Activated B cell treated with CpG ODN at 0.5 μM for 24 hours (primary cell): ENCODE results near the gene WIPF2. TPM values are rescaled to one million over a fixed set of nuclear protein-coding genes. Genes with fewer than 3 reads are reported as not detected.

Experiments used
- ATAC-seq: fragments of 200-7000 bp; cut with Tn5 transposase; one replicate; pipeline ENCODE4 v1.10.0; 2021; ENCODE audit warnings: low read depth, mild to moderate bottlenecking, moderate library complexity
- CTCF ChIA-PET: fragments of 350-600 bp; sonication (Branson Sonifier 250); formaldehyde crosslinking; loops from one replicate; lab custom pipeline; 2021; ENCODE audit warnings: antibody characterized with exemption; lab: Charles Lee
- POLR2A ChIA-PET: fragments of 350-600 bp; sonication (Branson Sonifier 250); formaldehyde crosslinking; loops from one replicate; lab custom pipeline; 2021; ENCODE audit warnings: antibody characterized with exemption; lab: Charles Lee
- DNase-seq: peaks from one replicate; pipeline ENCODE4 v3.0.0; 2022
- H3K27ac Mint-ChIP-seq: one replicate; pipeline ENCODE4 v1.8.0; 2020; ENCODE audit warnings: mixed read lengths
- H3K27me3 Mint-ChIP-seq: one replicate; pipeline ENCODE4 v1.8.0; 2021; ENCODE audit warnings: mixed read lengths
- H3K36me3 Mint-ChIP-seq: one replicate; pipeline ENCODE4 v1.8.0; 2021; ENCODE audit warnings: low read depth, mixed read lengths
- H3K4me1 Mint-ChIP-seq: one replicate; pipeline ENCODE4 v1.8.0; 2021; ENCODE audit warnings: mixed read lengths
- H3K4me3 Mint-ChIP-seq: one replicate; pipeline ENCODE4 v1.8.0; 2020; ENCODE audit warnings: mild to moderate bottlenecking, mixed read lengths
- H3K9me3 Mint-ChIP-seq: one replicate; pipeline ENCODE4 v1.8.0; 2020; ENCODE audit warnings: mixed read lengths
- intact Hi-C: fragments of 100-400 bp; cut with micrococcal nuclease; formaldehyde crosslinking; loops from one replicate; pipeline ENCODE4 v1.15.1; 2024
- total RNA-seq: library from RNA; stranded (reverse); gene quantifications from 2 replicates; pipeline ENCODE4 v1.2.3, GENCODE V29; 2022
- TF ChIP-seq, protein P1 (sequence below): fragments of 200-600 bp; IDR thresholded peaks from one replicate; pipeline ENCODE4 v1.8.0; 2022; ENCODE audit warnings: antibody characterized with exemption, mild to moderate bottlenecking

The WIPF2 gene
- total RNA-seq, 1 donor from 2014 or later, result 32.9 TPM

- ATAC-seq (no peak), DNase-seq (no peak)
- TF ChIP-seq, protein P1, sequence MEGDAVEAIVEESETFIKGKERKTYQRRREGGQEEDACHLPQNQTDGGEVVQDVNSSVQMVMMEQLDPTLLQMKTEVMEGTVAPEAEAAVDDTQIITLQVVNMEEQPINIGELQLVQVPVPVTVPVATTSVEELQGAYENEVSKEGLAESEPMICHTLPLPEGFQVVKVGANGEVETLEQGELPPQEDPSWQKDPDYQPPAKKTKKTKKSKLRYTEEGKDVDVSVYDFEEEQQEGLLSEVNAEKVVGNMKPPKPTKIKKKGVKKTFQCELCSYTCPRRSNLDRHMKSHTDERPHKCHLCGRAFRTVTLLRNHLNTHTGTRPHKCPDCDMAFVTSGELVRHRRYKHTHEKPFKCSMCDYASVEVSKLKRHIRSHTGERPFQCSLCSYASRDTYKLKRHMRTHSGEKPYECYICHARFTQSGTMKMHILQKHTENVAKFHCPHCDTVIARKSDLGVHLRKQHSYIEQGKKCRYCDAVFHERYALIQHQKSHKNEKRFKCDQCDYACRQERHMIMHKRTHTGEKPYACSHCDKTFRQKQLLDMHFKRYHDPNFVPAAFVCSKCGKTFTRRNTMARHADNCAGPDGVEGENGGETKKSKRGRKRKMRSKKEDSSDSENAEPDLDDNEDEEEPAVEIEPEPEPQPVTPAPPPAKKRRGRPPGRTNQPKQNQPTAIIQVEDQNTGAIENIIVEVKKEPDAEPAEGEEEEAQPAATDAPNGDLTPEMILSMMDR, result no peak
- intact Hi-C loops, result no loop called here
- CTCF ChIA-PET, result interaction anchor here (0.7 kb wide), 2 partner anchors 536 to 552 kb away, joined by 3 read pairs; no protein-coding TSS in a partner anchor
- no peaks in the 10 kb centered on the region for H3K27me3 Mint-ChIP-seq
- H3K9me3 Mint-ChIP-seq, result no peaks in the 10 kb centered on the region
- peaks cover 58% of the 10 kb centered on the region for H3K36me3 Mint-ChIP-seq
- H3K4me3 Mint-ChIP-seq, result no peak overlapping the region
- peaks cover 10% of the 10 kb centered on the region for H3K4me1 Mint-ChIP-seq
- POLR2A ChIA-PET, result interaction anchor here (0.6 to 1.8 kb wide), 4 partner anchors 10 to 130 kb away, joined by 3 to 6 read pairs (median 4); no protein-coding TSS in a partner anchor
- H3K27ac Mint-ChIP-seq, result no peak overlapping the region
Observed at GRCh38 chr17:40173778-40174135, 45.3 kb upstream of the WIPF2 start.

GRCh38 chr17:40174514-40174913 lies 44.6 kb upstream of the WIPF2 start:
- DNase-seq, result no peak
- Mint-ChIP-seq H3K36me3 (peaks cover 51% of the 10 kb centered on the region), H3K27ac (no peak overlapping the region), H3K9me3 (no peaks in the 10 kb centered on the region), H3K4me3 (no peak overlapping the region), H3K4me1 (peaks cover 10% of the 10 kb centered on the region), H3K27me3 (no peaks in the 10 kb centered on the region)
- POLR2A ChIA-PET, result interaction anchor here (0.7 to 1.8 kb wide), 3 partner anchors 16 to 61 kb away, joined by 3 to 5 read pairs (median 3); no protein-coding TSS in a partner anchor
- intact Hi-C loops, result no loop called here
- ATAC-seq, result no peak
- CTCF ChIA-PET, result interaction anchor here (0.7 kb wide), 1 partner anchor 537 kb away, joined by 3 read pairs; no protein-coding TSS in a partner anchor
- TF ChIP-seq, protein P1, result no peak

GRCh38 chr17:40175928-40176753 lies 43.0 kb upstream of the WIPF2 start:
- ChIA-PET POLR2A (interaction anchor here (0.6 to 1.4 kb wide), 6 partner anchors 10 to 76 kb away, joined by 3 to 4 read pairs (median 3); partner anchors contain the start of gene NR1D1), CTCF (interaction anchor here (1.4 kb wide), 1 partner anchor 148 kb away, joined by 4 read pairs; no protein-coding TSS in a partner anchor)
- H3K27me3 Mint-ChIP-seq, result no peaks in the 10 kb centered on the region
- H3K9me3 Mint-ChIP-seq, result no peaks in the 10 kb centered on the region
- H3K4me3 Mint-ChIP-seq, result no peak overlapping the region
- TF ChIP-seq, protein P1, result no peak
- no peak overlapping the region for H3K27ac Mint-ChIP-seq
- ATAC-seq (no peak), DNase-seq (no peak)
- peaks cover 10% of the 10 kb centered on the region for H3K4me1 Mint-ChIP-seq
- H3K36me3 Mint-ChIP-seq, result peaks cover 38% of the 10 kb centered on the region
- intact Hi-C loops, result no loop called here

DNA sequence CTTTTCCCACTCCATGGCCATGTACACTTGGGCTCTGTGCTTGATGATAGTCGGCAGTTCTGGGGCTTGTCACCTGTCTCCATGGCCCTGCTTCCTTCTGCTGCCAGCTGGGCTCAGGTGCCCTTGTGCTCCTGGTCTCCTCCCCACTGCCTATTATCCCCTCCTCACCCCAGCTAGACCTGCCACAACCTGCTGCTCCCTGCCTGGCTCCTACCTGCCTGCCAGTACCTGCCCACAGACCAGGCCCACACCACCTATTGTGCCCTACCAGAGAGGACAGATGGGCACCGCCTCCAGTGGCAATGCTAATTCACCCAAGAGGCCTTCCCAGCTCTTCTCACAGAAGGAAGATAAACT lies 42.4 kb upstream of the WIPF2 start:
- Mint-ChIP-seq H3K4me1 (peaks cover 10% of the 10 kb centered on the region), H3K27me3 (no peaks in the 10 kb centered on the region), H3K27ac (no peak overlapping the region), H3K9me3 (no peaks in the 10 kb centered on the region), H3K36me3 (peaks cover 32% of the 10 kb centered on the region), H3K4me3 (no peak overlapping the region)
- intact Hi-C loops, result loop anchor here (1.0 kb wide), 1 partner anchor 15 kb away; no protein-coding TSS in a partner anchor
- ATAC-seq (peak; percentile 5), DNase-seq (no peak)
- ChIA-PET CTCF (no interaction called here), POLR2A (interaction anchor here (0.5 to 1.4 kb wide), 4 partner anchors 19 to 136 kb away, joined by 3 to 4 read pairs (median 4); partner anchors contain the start of gene NR1D1)
- TF ChIP-seq, protein P1, result no peak

DNA sequence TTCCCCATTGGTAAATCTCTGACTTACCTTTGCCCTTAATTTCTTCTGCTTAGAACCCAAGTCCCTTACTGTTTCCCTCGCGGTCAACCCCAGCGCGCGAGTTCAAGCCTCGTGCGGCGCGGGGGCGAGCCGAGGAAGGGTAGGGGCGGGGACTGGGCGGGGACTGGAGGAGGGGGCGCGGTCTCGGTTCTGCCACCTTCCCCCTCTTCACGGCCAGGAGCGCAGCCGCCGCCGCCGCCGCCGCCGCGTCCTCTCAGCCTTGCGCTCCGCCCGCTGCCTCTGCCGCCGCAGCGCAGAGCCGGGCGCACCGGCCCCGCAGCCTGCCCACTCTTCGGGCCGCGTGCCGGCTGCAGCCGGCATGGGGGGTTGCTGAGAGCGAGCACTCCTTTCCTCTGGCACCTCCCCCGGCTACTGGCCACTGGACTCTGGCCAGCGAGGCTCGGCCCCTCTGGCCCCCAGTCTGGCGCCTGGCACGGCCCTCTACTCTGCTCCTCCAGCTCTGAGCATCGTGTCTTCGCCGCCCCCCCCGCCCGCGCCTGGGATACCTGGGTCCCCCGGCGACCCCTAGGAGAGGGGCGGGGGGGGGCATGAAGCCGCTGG lies 41.7 kb upstream of the WIPF2 start, which contains the start of gene RAPGEFL1:
TSS of gene RAPGEFL1 (plus strand) at position 196 of the 600 bp plus-strand sequence. CDS start at position 588, 392 bp downstream.
- H3K4me1 Mint-ChIP-seq, result peaks cover 10% of the 10 kb centered on the region
- peak; percentile 61 for DNase-seq
- intact Hi-C loops, result loop anchor here (1.0 kb wide), 1 partner anchor 14 kb away; no protein-coding TSS in a partner anchor

More for the DNA sequence above, 41.7 kb upstream of the WIPF2 start, which contains the start of gene RAPGEFL1:
- ChIA-PET CTCF (no interaction called here), POLR2A (interaction anchor here (0.5 to 0.6 kb wide), 2 partner anchors 57 to 137 kb away, joined by 3 read pairs; no protein-coding TSS in a partner anchor)
- Mint-ChIP-seq H3K9me3 (no peaks in the 10 kb centered on the region), H3K27ac (no peak within 1 kb of the TSS), H3K27me3 (no peaks in the 10 kb centered on the region), H3K4me3 (peak within 1 kb of the TSS; percentile 42), H3K36me3 (peaks cover 25% of the 10 kb centered on the region)
- ATAC-seq, result peak; percentile 99
- TF ChIP-seq, protein P1, result no peak
